8988T (cell line): ENCODE results near the gene GC.
"Not testable (repeated sequence)": the region's sequence is repeated elsewhere in the genome, so short reads cannot be mapped to it uniquely, and the experiment has no call there.

Experiments
- DNase-seq: peaks from one replicate; pipeline ENCODE4 v3.0.0; 2011

Gene GC

GRCh38 chr4:71765350-71765749 lies 18.5 kb downstream of the GC start:
- no peak for DNase-seq

- DNase-seq, result no peak
Measured at GRCh38 chr4:71752383-71753042, 31.4 kb downstream of the GC start.

GRCh38 chr4:71749008-71749594 lies 34.8 kb downstream of the GC start:
- DNase-seq, result no peak

DNA sequence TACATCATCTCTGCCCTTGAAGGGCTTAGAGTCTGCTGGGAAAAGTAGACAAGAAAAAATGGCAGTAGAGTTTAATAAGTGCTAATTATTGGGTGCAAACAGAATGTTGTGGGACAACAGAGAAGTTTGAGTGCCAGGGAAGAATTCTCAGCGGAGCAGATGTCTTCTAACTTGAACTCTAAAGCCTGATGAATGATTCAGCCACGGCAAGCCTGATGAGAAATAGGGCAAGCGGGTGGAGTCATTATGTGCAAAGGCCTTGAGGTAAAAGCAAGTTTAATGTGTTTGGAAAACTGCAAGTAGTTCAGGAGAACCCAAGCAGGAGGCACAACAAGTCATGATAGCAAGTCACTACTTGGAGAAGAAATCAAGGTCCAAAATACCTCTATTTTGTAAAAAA lies 37.5 kb downstream of the GC start:
- DNase-seq, result no peak

GRCh38 chr4:71738782-71739181 lies 45.1 kb downstream of the GC start:
- DNase-seq, result not testable (repeated sequence)

DNA sequence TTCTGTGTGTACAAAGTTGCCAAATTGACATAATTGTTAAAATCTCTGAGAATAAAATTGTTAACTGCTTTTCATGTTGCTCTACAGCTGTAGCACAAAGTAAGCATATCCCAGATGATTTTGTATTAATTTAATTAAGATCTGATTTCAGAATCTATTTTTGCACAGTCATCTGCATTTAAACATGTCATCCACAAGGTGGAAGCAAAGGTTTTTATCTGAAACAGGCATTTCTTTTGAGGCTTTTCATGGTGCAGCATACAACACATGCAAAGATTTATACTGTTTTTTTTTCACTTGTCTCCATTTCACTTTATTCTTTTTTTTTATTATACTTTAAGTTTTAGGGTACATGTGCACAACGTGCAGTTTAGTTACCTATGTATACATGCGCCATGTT lies 51.2 kb downstream of the GC start:
- DNase-seq, result no peak

- no peak for DNase-seq
Measured at GRCh38 chr4:71732066-71732465, 51.8 kb downstream of the GC start.

DNA sequence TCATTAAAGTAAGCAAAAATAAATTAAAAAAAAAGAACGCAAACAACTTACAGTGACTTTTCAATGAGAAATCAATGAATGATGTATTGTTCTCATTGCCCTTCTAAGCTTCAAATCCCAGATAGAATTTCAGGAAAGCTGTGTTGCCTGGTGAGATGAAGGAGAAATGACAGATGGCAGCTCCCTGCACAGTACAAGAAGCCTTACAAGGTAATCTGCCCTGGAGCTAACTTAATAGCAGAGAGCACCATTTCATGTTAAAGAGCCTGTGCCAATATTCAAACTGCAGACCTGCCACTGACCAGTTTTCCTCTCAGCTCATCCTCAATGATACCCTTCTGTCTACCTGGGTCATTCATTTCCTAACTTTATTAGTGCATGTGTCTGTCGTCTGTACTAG lies 54.0 kb downstream of the GC start:
- DNase-seq, result no peak

- no peak for DNase-seq
Measured at GRCh38 chr4:71713611-71714203, 70.2 kb downstream of the GC start.

- DNase-seq, result no peak
Measured at GRCh38 chr4:71711985-71712348, 71.9 kb downstream of the GC start.

DNA sequence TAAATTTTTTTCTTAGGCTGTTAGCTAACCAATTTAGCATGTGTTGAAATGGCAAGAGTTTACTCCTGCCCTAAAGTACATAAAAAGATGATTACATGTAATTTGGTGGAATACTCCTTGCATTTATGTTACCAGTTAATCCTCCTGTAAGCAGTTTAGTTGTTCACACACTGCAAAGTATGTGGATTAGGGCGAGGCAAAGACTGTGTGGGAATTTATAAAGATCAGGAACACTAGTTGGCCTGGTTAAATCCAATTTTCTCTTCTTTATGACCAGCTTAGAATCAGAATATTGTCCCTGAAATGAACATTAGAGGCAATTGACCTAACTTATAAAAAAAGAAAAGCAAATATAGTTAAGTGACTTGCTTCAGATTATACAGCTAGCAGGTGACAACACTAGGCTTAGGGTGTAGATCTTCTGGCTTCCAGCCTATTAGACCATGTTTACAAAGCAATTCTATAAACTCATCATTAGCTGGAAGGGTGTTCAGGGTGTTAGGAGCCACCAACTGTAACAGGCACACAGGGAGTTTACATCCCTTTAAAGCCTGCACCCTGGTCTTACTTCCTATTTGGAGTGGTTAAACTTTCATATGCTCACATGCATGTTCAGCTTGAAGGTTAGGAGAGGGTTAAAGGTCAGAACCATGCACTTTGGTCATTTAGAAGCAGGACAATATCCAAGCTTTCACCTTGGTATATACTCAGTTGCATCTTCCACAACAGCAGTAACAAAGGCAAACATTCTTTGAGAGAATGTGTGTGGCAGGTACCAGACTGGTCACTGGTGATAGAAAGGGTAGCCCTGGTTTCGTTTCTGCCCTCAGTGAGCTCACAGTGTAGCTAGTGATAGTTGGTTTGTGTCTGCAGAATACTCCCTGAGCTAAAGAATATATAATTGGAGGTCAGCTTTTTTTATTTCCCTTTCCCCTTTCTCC lies 72.6 kb downstream of the GC start:
- no peak for DNase-seq

DNA sequence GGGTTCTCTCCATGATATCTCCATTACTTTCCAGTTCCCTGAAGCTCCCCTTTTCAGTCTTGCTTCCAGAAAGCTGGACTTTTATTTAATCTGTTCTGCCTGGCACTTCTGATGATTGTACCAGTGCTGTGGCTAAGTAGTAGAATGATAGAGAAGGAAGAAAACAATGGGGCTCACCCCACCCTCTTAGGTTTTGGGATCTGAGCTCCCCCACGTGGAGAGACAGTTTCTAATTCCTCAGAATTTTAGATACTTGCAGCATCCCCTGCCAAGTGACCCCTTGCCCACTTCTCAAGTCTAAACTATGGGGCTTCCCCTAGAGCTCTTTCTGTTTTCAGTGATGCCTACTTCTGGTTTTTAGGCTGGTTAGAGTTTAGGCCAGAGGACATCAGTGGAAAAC lies 73.9 kb downstream of the GC start:
- DNase-seq, result no peak

DNA sequence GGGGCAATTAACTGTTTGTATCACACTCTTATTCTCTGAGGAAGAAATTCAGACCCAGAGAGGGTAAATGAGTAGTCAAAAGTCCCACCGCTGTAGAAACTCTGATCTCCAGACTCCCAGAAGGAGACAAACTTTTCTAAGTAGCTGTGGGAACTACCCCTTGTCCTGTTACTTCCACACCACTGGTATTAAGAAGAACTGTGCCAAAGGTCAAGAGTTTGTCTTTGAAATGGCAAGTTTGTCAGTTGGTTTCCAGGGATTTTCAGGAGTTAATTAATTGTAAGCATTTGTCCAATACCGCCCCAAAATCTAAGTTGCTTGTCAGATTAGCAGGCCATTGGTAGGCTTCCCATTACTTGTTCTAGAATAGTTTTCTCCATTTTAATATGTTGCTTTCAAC lies 85.7 kb downstream of the GC start:
- DNase-seq, result no peak

- no peak for DNase-seq
Measured at GRCh38 chr4:71697031-71697430, 86.8 kb downstream of the GC start.

GRCh38 chr4:71694961-71695360 lies 88.9 kb downstream of the GC start:
- no peak for DNase-seq

- DNase-seq, result no peak
Measured at GRCh38 chr4:71692963-71693362, 90.9 kb downstream of the GC start.

DNA sequence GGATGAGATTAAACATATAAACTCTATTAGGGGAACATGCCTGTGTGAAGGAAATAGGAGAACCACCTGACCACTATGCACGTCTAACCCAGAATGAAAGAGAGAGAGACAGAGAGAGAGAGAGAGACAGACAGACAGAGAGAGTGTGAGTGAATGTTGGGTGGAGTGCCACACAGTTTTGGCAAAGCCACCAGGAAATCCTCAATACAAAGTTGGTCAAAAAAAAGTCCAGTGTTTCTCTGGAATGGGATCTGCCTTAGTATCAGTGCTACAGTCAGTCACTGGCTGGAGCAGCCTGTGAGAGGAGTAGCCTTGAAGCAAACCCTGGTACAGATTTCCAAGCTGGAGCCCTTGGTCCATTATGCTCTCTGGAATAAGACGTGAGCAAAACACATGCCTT lies 91.7 kb downstream of the GC start:
- no peak for DNase-seq
